Skeletal muscle tissue (tissue), 4 donors: Measurements from ENCODE around the gene SDK1. TPM values are rescaled to one million over a fixed set of nuclear protein-coding genes. Genes with fewer than 3 reads are reported as not detected.

ENCODE experiments used
- H3K27ac ChIP-seq: one replicate; pipeline ENCODE4 v1.7.0; 2013; ENCODE audit warnings: mild to moderate bottlenecking, low read depth, low read length, inconsistent platforms
- H3K27me3 ChIP-seq, 3 donors: one replicate each; pipeline ENCODE4 v1.7.0; 2013; ENCODE audit warnings: low read length in 3 of 3; ENCODE audit not compliant: control insufficient read depth in 3 of 3, insufficient read depth in 3 of 3
- H3K36me3 ChIP-seq, 3 donors: one replicate each; pipeline ENCODE4 v1.7.0; 2013; ENCODE audit warnings: low read length in 3 of 3; ENCODE audit not compliant: control insufficient read depth in 3 of 3, insufficient read depth in 3 of 3
- H3K4me1 ChIP-seq, 3 donors: one replicate each; pipeline ENCODE4 v1.7.0; 2013; ENCODE audit warnings: low read length in 3 of 3, mild to moderate bottlenecking in 3 of 3; ENCODE audit not compliant: control insufficient read depth in 3 of 3, insufficient read depth in 3 of 3
- H3K4me3 ChIP-seq, 3 donors: one replicate each; pipeline ENCODE4 v1.7.0; 2013; ENCODE audit warnings: low read length in 3 of 3
- H3K9ac ChIP-seq, 3 donors: one replicate each; pipeline ENCODE4 v1.7.0; 2013; ENCODE audit warnings: low read length in 3 of 3, mild to moderate bottlenecking in 3 of 3, moderate library complexity in 2 of 3, low read depth in 1 of 3
- H3K9me3 ChIP-seq, 3 donors: one replicate each; pipeline ENCODE4 v1.7.0; 2013; ENCODE audit warnings: low read length in 3 of 3; ENCODE audit not compliant: control insufficient read depth in 3 of 3
- total RNA-seq: library from RNA; depleted of rRNA; stranded (reverse); fragments of >200 nt; gene quantifications from one replicate; pipeline ENCODE4 v1.2.3, GENCODE V29; 2014
- donor health status: Osteomylitis.

The SDK1 gene
- total RNA-seq, 1 donor from 2014 or later = 3.7 TPM

DNA sequence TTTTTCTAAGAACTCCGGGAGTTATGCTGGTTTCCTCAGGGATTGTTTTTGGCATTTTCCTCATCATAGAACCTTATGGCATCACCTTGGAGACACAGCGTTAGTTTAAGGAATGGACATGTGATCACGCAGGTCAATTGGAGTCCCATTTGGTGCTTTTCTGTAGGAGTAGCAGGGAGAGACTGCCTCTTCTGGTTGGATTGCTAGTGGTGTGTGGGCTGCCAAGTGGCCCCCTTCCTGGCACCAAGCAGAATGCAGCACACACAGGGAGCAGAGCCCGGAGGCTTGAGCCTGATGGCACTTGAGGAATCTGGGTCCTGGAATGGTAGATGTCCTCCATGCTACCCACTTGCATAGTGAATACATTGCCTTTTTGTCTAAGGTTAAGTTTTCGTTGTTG lies 57.9 kb downstream of the SDK1 start:
- no peak overlapping the region for H3K27ac ChIP-seq
- H3K27me3 ChIP-seq = no peaks in the 10 kb centered on the region
- no peaks in the 10 kb centered on the region for H3K36me3 ChIP-seq
- no peaks in the 10 kb centered on the region for H3K4me1 ChIP-seq
- no peak overlapping the region for H3K9ac ChIP-seq
- no peaks in the 10 kb centered on the region for H3K9me3 ChIP-seq
- H3K4me3 ChIP-seq = no peak overlapping the region

DNA sequence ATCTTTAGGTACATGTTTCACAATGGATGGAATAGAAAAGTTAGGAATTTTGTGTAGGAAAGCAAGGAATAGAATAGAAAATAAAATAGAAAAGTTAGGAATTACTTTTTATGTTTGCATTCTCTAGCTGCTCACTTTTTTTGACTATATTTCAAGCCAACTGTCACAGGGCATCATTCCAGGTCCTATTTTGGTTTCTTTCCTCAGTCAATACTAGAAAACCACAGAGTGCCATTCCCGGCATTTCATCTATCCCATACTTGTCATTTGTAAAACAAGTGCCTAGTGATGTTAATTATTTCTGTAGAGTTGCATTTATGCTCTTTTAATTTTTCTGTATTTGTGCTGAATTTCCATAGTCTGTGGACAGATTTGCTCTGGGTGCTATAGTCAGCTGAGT lies 66.2 kb downstream of the SDK1 start:
- H3K27ac ChIP-seq = no peak overlapping the region
- H3K4me1 ChIP-seq = no peaks in the 10 kb centered on the region
- no peaks in the 10 kb centered on the region for H3K36me3 ChIP-seq
- H3K27me3 ChIP-seq = no peaks in the 10 kb centered on the region
- H3K9me3 ChIP-seq = no peaks in the 10 kb centered on the region
- no peak overlapping the region for H3K4me3 ChIP-seq
- H3K9ac ChIP-seq = no peak overlapping the region

DNA sequence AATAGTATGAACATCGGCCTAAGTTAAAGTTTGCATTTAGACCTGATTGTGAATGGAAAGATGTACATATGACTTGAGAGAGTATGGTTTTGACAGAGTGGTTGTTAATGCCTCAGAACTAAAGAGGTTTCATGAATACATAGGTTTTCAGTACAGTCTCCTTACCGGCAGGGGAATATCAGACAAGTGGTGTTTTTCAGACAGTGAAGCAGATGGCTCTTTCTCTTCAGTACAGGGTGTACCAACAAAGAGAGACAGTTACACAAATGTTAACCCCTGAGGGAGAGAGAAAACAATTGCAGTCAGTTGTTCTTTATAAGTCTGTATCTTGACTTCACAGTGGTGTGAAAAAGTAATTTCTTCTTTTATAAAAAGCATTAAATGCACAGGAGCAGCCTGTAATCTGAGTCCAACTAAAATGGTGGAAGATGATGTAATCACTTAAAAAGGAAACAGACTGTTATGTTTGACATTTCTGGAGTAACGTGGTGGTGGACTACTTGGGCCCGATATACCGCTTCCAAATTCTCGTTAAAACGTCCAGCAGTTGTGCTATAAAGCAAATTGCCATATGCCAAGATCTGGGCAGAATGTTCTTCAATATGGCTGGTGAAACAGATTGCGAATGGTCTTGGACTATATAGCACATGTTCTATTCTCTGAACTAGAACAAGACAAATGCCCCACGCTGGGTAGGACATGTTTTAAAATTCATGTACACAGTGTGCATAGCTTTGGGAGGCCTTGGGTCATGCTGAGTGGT lies 69.2 kb downstream of the SDK1 start:
- Histone ChIP-seq H3K27me3 (no peaks in the 10 kb centered on the region), H3K9me3 (no peaks in the 10 kb centered on the region), H3K9ac (no peak overlapping the region), H3K36me3 (no peaks in the 10 kb centered on the region), H3K27ac (no peak overlapping the region), H3K4me1 (no peaks in the 10 kb centered on the region), H3K4me3 (no peak overlapping the region)

DNA sequence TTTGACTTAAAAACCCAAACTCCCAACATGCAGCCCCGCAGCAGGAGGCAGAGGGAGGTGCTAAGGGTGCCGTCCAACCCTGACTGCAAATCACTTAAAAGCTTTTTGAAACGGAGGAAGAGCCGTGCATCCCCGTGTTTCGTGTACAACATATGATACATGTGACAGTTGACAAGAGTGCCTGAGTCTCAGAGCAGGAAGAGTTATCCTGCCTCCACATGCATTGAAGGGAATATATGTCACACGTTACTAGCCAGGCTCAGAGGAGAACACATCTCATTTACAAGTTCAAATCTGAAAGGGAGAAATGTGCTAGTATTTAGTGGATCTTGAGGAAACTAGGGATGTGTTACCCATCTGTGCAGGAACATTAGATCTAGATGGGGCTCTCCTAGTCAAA lies 69.9 kb downstream of the SDK1 start:
- Histone ChIP-seq H3K4me3 (no peak overlapping the region), H3K36me3 (no peaks in the 10 kb centered on the region), H3K9ac (no peak overlapping the region), H3K27ac (no peak overlapping the region), H3K9me3 (no peaks in the 10 kb centered on the region), H3K27me3 (no peaks in the 10 kb centered on the region), H3K4me1 (no peaks in the 10 kb centered on the region)

DNA sequence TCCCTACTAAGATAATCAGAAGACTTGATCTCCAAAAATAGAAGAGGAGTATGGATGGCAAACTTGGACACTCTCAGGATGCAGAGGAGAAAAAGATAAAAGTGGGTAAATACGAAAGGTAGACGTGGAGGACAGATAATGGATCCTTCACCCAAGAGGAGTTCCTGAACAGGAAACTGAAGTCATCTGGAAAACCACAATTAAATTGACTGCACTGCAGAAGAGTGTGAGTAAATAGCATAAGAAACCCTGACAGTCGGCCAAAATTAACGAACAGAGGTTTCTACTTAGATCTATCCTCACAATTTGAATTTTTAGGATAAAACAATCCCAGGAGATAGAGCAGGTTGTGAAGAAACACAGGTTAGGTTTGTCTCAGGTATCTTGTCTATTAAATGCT lies 70.5 kb downstream of the SDK1 start:
- Histone ChIP-seq H3K4me3 (no peak overlapping the region), H3K9ac (no peak overlapping the region), H3K27me3 (no peaks in the 10 kb centered on the region), H3K36me3 (no peaks in the 10 kb centered on the region), H3K27ac (no peak overlapping the region), H3K9me3 (no peaks in the 10 kb centered on the region), H3K4me1 (no peaks in the 10 kb centered on the region)

DNA sequence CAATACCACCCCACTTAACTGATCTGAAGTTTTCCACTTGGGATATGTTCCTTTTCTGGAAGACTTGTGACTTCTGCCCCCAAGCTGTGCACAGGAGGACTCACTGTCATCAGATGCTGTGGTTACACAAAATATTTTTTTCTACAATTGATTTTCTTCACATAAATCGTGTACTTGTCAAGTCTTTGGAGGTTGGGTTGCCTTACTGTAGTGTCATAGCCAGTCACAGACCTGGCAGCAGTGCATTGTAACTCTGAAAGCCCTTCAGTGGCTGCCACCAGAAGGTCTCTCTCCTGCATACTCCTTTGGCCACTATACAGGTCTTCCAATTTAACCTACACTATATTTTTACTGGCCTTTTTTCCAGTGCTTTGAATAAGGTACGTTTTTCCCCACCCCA lies 73.2 kb downstream of the SDK1 start:
- no peaks in the 10 kb centered on the region for H3K27me3 ChIP-seq
- H3K4me1 ChIP-seq = no peaks in the 10 kb centered on the region
- H3K27ac ChIP-seq = no peak overlapping the region
- H3K9ac ChIP-seq = no peak overlapping the region
- H3K4me3 ChIP-seq = no peak overlapping the region
- H3K9me3 ChIP-seq = no peaks in the 10 kb centered on the region
- H3K36me3 ChIP-seq = no peaks in the 10 kb centered on the region

DNA sequence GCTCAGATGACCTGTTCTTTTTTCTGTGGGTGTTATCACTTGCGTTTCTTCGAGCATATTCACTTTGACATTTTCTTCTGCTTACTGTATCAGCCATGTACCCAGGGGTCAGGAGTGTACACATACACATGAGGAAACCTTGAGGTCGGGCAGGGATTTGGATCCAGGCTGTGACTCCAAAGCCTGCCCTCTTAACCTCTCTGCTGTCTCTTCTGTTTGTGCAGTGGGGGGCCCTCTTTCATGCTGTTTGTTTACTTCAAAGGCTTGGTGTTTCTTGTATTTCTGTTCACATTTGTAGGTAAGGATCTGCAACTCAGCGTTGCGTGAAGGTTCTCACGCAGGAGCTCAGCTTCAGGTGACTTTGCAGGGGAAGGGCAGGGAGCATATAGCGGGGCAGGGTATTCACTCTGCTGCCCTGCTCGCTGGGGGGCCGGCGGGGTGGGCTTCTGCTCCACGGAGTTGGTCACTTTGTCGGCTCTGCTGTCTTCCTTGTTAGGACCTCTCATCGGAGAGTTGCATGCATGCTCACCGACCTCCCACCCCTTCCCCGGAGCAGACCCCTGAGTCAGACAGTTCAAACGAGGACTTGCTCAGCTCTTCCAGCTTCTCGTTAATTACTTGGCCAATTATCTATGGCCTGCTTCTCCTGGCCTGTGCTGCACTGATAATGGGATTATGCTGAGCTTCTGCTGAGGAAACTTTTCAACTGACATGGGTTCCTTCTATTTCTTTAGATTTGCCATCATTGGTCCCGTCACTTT lies 77.5 kb downstream of the SDK1 start:
- no peaks in the 10 kb centered on the region for H3K4me1 ChIP-seq
- no peaks in the 10 kb centered on the region for H3K36me3 ChIP-seq
- H3K9ac ChIP-seq = no peak overlapping the region
- no peak overlapping the region for H3K4me3 ChIP-seq
- no peak overlapping the region for H3K27ac ChIP-seq
- H3K9me3 ChIP-seq = no peaks in the 10 kb centered on the region
- H3K27me3 ChIP-seq = no peaks in the 10 kb centered on the region

DNA sequence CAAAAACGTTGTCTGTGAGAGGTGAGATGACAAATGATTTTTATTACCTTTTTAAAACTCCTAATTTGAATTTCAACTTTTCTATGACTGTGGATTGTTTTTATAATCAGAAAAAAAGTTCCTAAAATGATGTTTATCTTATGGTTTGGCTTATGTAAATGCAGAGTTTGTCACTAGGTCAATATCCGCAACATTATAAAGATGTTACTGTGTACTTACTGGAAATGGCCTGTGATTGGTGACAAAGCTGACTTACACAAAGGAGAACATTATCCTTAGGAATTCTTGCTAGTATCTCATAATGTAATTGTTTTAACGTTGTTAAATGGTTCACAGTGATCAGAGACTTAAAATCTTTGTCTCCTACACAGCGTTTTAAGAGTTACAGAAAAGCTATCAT lies 79.0 kb downstream of the SDK1 start:
- no peaks in the 10 kb centered on the region for H3K9me3 ChIP-seq
- H3K36me3 ChIP-seq = no peaks in the 10 kb centered on the region
- no peak overlapping the region for H3K27ac ChIP-seq
- no peaks in the 10 kb centered on the region for H3K27me3 ChIP-seq
- no peaks in the 10 kb centered on the region for H3K4me1 ChIP-seq
- H3K4me3 ChIP-seq = no peak overlapping the region
- H3K9ac ChIP-seq = no peak overlapping the region

DNA sequence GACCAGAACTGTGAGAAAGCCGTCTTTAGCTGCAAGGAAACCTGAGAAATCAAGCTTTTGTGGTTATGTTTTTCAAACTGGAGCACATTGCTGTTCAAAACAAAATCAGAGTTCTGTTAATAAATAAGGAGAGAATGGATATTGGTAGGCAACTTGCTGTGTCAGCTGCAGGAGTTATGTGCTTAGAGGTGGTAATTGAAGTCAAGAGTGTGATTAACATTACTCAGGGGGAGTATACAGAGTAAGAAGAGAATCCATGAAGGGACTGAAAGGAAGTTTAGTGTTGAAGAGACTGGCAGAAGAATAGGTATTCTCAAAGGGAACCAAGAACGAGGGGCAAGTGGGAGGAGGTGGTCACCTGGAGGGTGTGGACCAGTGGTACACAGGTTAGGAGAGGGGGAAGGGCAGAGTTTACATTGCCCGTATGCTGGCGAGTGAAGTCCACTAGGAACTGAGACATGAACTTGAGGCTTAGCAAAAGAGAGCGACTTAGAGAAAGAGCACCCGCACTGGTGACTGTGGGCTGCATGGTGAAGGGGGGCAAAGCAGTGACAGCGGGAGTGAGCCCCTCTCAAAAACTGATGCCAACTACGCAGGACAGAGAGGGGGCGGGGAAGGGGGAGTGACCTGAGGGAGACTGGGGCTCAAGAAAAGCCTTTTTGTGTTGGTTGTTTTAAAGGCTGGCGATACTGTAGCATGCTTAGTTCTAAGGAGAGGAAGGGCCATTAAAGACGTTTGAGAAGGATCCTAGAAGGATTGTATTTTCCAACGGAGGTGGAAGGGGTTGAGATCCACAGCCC lies 80.0 kb downstream of the SDK1 start:
- Histone ChIP-seq H3K4me3 (no peak overlapping the region), H3K9ac (no peak overlapping the region), H3K9me3 (no peaks in the 10 kb centered on the region), H3K36me3 (no peaks in the 10 kb centered on the region), H3K4me1 (no peaks in the 10 kb centered on the region), H3K27ac (no peak overlapping the region), H3K27me3 (no peaks in the 10 kb centered on the region)
